ENCODE measurements around the gene WDR5B.

DNA sequence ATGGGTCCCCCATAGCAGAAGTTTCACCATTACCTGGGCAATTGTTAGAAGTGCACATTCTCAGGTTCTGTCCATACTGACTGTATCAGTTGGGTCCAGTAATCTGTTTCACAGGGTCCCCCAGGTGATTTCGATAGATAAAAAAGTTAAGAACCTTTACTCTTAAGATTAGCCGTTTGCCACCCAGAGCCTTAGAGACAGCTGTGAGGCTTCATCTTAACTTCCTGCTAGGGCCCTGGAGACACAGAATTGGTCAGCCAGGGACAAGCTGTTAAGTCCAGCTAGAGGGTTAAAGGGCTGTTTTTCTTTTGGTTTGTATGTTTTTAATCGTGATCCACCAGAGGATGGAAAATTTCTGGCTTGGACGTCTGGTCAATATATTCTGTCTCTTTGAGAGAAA, 25.2 kb downstream of the WDR5B start:
- TF ChIP-seq, protein P1, sequence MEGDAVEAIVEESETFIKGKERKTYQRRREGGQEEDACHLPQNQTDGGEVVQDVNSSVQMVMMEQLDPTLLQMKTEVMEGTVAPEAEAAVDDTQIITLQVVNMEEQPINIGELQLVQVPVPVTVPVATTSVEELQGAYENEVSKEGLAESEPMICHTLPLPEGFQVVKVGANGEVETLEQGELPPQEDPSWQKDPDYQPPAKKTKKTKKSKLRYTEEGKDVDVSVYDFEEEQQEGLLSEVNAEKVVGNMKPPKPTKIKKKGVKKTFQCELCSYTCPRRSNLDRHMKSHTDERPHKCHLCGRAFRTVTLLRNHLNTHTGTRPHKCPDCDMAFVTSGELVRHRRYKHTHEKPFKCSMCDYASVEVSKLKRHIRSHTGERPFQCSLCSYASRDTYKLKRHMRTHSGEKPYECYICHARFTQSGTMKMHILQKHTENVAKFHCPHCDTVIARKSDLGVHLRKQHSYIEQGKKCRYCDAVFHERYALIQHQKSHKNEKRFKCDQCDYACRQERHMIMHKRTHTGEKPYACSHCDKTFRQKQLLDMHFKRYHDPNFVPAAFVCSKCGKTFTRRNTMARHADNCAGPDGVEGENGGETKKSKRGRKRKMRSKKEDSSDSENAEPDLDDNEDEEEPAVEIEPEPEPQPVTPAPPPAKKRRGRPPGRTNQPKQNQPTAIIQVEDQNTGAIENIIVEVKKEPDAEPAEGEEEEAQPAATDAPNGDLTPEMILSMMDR (IDR thresholded peaks at IDR 0.05) = no peak
- no peak for TF ChIP-seq ZFX (IDR thresholded peaks at IDR 0.05; ENCODE audit: borderline replicate concordance)
